H9 (cell line): ENCODE results near the gene TRRAP. TPM values are rescaled to one million over a fixed set of nuclear protein-coding genes. Genes with fewer than 3 reads are reported as not detected.

Experiments
- DNase-seq: peaks from one replicate; pipeline ENCODE4 v3.0.0-alpha.2; 2017
- H2AFZ ChIP-seq: one replicate; pipeline ENCODE4 v1.6.1; 2013; ENCODE audit warnings: mild to moderate bottlenecking, low read length, control low read depth, moderate library complexity
- H2AK5ac ChIP-seq: 2 replicates; pipeline ENCODE4 v1.6.1; 2013; ENCODE audit warnings: low read length, control low read depth, mixed read lengths; ENCODE audit not compliant: insufficient read length
- H2BK120ac ChIP-seq: one replicate; pipeline ENCODE4 v1.6.1; 2013; ENCODE audit warnings: low read depth, mild to moderate bottlenecking, low read length, control low read depth, inconsistent platforms; ENCODE audit not compliant: poor library complexity, severe bottlenecking
- H2BK12ac ChIP-seq: 2 replicates; pipeline ENCODE4 v1.6.1; 2013; ENCODE audit warnings: low read length, control low read depth, mixed read lengths, low read depth; ENCODE audit not compliant: insufficient read length
- H2BK15ac ChIP-seq: 2 replicates; pipeline ENCODE4 v1.6.1; 2013; ENCODE audit warnings: low read depth, low read length, control low read depth
- H2BK20ac ChIP-seq: one replicate; pipeline ENCODE4 v1.6.1; 2013; ENCODE audit warnings: low read depth, mild to moderate bottlenecking, low read length, control low read depth, inconsistent platforms; ENCODE audit not compliant: poor library complexity, severe bottlenecking
- H2BK5ac ChIP-seq: 2 replicates; pipeline ENCODE4 v1.6.1; 2013; ENCODE audit warnings: low read length, control low read depth, mixed read lengths; ENCODE audit not compliant: insufficient read length
- H3K14ac ChIP-seq: 2 replicates; pipeline ENCODE4 v1.6.1; 2013; ENCODE audit warnings: low read length, control low read depth; ENCODE audit not compliant: insufficient read depth
- H3K18ac ChIP-seq: 2 replicates; pipeline ENCODE4 v1.6.1; 2013; ENCODE audit warnings: low read depth, mild to moderate bottlenecking, mixed read lengths, low read length, control low read depth; ENCODE audit not compliant: insufficient read length
- H3K23ac ChIP-seq: 2 replicates; pipeline ENCODE4 v1.6.1; 2013; ENCODE audit warnings: low read length, control low read depth, mixed read lengths, low read depth; ENCODE audit not compliant: insufficient read length
- H3K23me2 ChIP-seq: 2 replicates; pipeline ENCODE4 v1.6.1; 2013; ENCODE audit warnings: low read depth, mild to moderate bottlenecking, mixed read lengths, low read length, control low read depth; ENCODE audit not compliant: insufficient read length, poor library complexity, severe bottlenecking
- H3K27ac ChIP-seq: 2 replicates; pipeline ENCODE4 v1.5.1; 2013; ENCODE audit warnings: low read length, control low read depth, mixed read lengths, low read depth; ENCODE audit not compliant: insufficient read length
- H3K27me3 ChIP-seq: 2 replicates; pipeline ENCODE4 v1.6.1; 2013; ENCODE audit warnings: low read length, control low read depth, inconsistent platforms; ENCODE audit not compliant: insufficient read depth
- H3K4ac ChIP-seq: 2 replicates; pipeline ENCODE4 v1.6.1; 2013; ENCODE audit warnings: low read depth, mild to moderate bottlenecking, control low read depth, inconsistent platforms, low read length, moderate library complexity
- H3K4me1 ChIP-seq: 2 replicates; pipeline ENCODE4 v1.6.1; 2013; ENCODE audit warnings: low read length, control low read depth, inconsistent platforms; ENCODE audit not compliant: insufficient read depth
- H3K4me2 ChIP-seq: 2 replicates; pipeline ENCODE4 v1.6.1; 2013; ENCODE audit warnings: low read length, control low read depth, mixed read lengths; ENCODE audit not compliant: insufficient read length, insufficient read depth
- H3K56ac ChIP-seq: 2 replicates; pipeline ENCODE4 v1.6.1; 2013; ENCODE audit warnings: low read depth, mild to moderate bottlenecking, mixed read lengths, low read length, control low read depth; ENCODE audit not compliant: insufficient read length
- H3K79me1 ChIP-seq: 2 replicates; pipeline ENCODE4 v1.6.1; 2013; ENCODE audit warnings: low read depth, mild to moderate bottlenecking, moderate library complexity, low read length, control low read depth, inconsistent platforms; ENCODE audit not compliant: insufficient read depth, poor library complexity, severe bottlenecking
- H3K79me2 ChIP-seq: 2 replicates; pipeline ENCODE4 v1.6.1; 2013; ENCODE audit warnings: low read length, control low read depth, inconsistent platforms; ENCODE audit not compliant: insufficient read depth
- H3K9ac ChIP-seq: 2 replicates; pipeline ENCODE4 v1.6.1; 2013; ENCODE audit warnings: low read length, control low read depth, mixed read lengths; ENCODE audit not compliant: insufficient read length; ENCODE audit errors: extremely low read depth
- H3K9me3 ChIP-seq: one replicate; pipeline ENCODE4 v1.6.1; 2013; ENCODE audit warnings: low read depth, low read length, inconsistent platforms; ENCODE audit not compliant: control insufficient read depth
- H3T11ph ChIP-seq: one replicate; pipeline ENCODE4 v1.6.1; 2013; ENCODE audit warnings: mild to moderate bottlenecking, low read length, control low read depth, inconsistent platforms
- H4K20me1 ChIP-seq: one replicate; pipeline ENCODE4 v1.6.1; 2013; ENCODE audit not compliant: control insufficient read depth, insufficient read length, insufficient read depth
- H4K5ac ChIP-seq: 2 replicates; pipeline ENCODE4 v1.6.1; 2013; ENCODE audit warnings: low read depth, mild to moderate bottlenecking, mixed read lengths, low read length, control low read depth; ENCODE audit not compliant: insufficient read length
- H4K8ac ChIP-seq: replicated peaks from 2 replicates; pipeline ENCODE4 v1.6.1; 2013; ENCODE audit warnings: low read length, control low read depth, mixed read lengths, low read depth; ENCODE audit not compliant: insufficient read length
- H4K91ac ChIP-seq: 2 replicates; pipeline ENCODE4 v1.6.1; 2013; ENCODE audit warnings: low read depth, mild to moderate bottlenecking, moderate library complexity, mixed read lengths, low read length, control low read depth; ENCODE audit not compliant: insufficient read length
- H3K27ac Mint-ChIP-seq, 3 experiments: 2 replicates in 2 of 3; 3 replicates in 1 of 3; pipeline ENCODE4 v1.8.0; 2020 to 2021; ENCODE audit warnings: mixed read lengths in 3 of 3, mild to moderate bottlenecking in 1 of 3, moderate library complexity in 1 of 3
- H3K27me3 Mint-ChIP-seq: 2 replicates; pipeline ENCODE4 v1.8.0; 2021; ENCODE audit warnings: low read depth, mild to moderate bottlenecking, moderate library complexity, mixed read lengths
- H3K36me3 Mint-ChIP-seq, 3 experiments: 2 replicates in 2 of 3; 3 replicates in 1 of 3; pipeline ENCODE4 v1.8.0; 2020 to 2021; ENCODE audit warnings: low read depth in 3 of 3, mixed read lengths in 3 of 3; ENCODE audit not compliant: insufficient read depth in 1 of 3
- H3K4me1 Mint-ChIP-seq, 2 experiments: 2 replicates each; pipeline ENCODE4 v1.8.0; 2020; ENCODE audit warnings: mixed read lengths in 2 of 2
- H3K4me3 Mint-ChIP-seq, 2 experiments: 2 replicates in 1 of 2; 3 replicates in 1 of 2; pipeline ENCODE4 v1.8.0; 2020 to 2021; ENCODE audit warnings: mild to moderate bottlenecking in 2 of 2, mixed read lengths in 2 of 2, moderate library complexity in 1 of 2
- H3K9me3 Mint-ChIP-seq, 2 experiments: 2 replicates in 1 of 2; 3 replicates in 1 of 2; pipeline ENCODE4 v1.8.0; 2020; ENCODE audit warnings: mild to moderate bottlenecking in 2 of 2, mixed read lengths in 2 of 2, moderate library complexity in 1 of 2
- CTCF ChIP-seq: fragments of 200-600 bp; sonication (generic); conservative IDR thresholded peaks from 3 replicates; pipeline ENCODE4 v1.8.0; 2021; ENCODE audit warnings: antibody characterized with exemption, mild to moderate bottlenecking
- WGBS: extraction: QIAGEN DNeasy Blood & Tissue Kit; methylation state at CpG from one replicate; pipeline ENCODE4 v1.1.7; 2013; ENCODE audit warnings: missing lambda C conversion rate, low lambda C conversion rate, mixed read lengths; ENCODE audit not compliant: insufficient read length; ENCODE audit errors: extremely low coverage; 5-methylcytosine and 5-hydroxymethylcytosine counted together
- total RNA-seq: library from RNA; stranded (reverse); gene quantifications from 2 replicates; pipeline ENCODE4 v1.2.1, GENCODE V29; 2021

TRRAP gene
- total RNA-seq, 1 experiment from 2014 or later, result 58.6 TPM

DNA sequence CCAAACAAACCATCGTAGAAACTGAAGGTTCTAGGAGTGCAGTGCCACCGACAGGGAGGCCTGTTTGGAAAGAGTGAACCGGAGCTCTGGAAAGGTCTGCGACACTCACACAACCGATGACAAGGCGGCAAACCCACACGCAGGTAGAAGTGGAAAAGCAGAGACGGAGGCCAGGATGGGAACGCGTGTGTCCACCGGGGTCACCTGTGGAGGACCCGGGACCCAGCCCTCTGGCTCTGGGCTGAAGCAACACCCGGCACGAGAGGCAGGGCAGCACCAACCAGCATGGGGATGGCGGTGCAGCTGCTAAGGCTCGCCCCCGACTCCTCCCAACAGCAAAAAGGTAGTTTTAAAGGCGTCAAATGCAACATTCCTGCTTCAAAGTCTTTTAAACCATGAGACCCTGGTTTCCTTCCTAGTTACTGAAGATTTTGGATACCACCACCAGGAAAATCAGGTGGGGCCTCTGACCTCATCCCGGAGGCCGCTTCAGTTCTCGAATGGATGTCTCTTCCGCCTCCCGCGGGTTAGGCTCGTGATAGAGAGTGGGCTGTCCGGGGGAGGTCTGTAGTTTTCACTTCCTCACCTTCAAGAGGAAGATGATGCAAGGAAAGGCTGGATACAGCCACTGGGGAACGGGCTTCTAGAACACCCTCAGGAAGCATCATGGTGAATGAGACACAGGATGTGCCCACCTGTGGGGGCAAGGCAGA lies 150.1 kb downstream of the TRRAP start:
- Histone ChIP-seq H2BK15ac (no peak overlapping the region), H3K23me2 (no peaks in the 10 kb centered on the region), H3K27ac (no peak overlapping the region), H2AFZ (no peak overlapping the region), H3T11ph (no peak overlapping the region), H3K9me3 (no peaks in the 10 kb centered on the region), H3K23ac (no peak overlapping the region), H3K27me3 (no peaks in the 10 kb centered on the region), H3K9ac (no peak overlapping the region), H4K91ac (no peak overlapping the region), H3K4ac (no peak overlapping the region), H2BK5ac (no peak overlapping the region), H3K56ac (no peak overlapping the region), H4K8ac (no peak overlapping the region), H3K4me2 (no peak overlapping the region), H2BK12ac (no peak overlapping the region), H4K5ac (no peak overlapping the region), H2BK120ac (no peak overlapping the region), H3K79me1 (no peaks in the 10 kb centered on the region), H2BK20ac (no peak overlapping the region), H2AK5ac (no peak overlapping the region), H3K14ac (no peak overlapping the region), H3K4me1 (no peaks in the 10 kb centered on the region), H3K79me2 (no peaks in the 10 kb centered on the region; the same call in 1 of the 2 replicates), H3K18ac (no peak overlapping the region), H4K20me1 (no peaks in the 10 kb centered on the region)
- no peaks in the 10 kb centered on the region for H3K9me3 Mint-ChIP-seq
- no peak overlapping the region for H3K4me3 Mint-ChIP-seq
- DNase-seq, result no peak
- peaks cover 26 to 60% (median 52%) of the 10 kb centered on the region in 3 experiments; a peak in 6 of 7 replicates for H3K36me3 Mint-ChIP-seq
- WGBS, result no CpG with 5 or more reads among the region's 27 CpGs
- H3K27me3 Mint-ChIP-seq, result peaks cover 2% of the 10 kb centered on the region
- no peak for TF ChIP-seq CTCF
- H3K4me1 Mint-ChIP-seq, result peaks cover 6 to 7% of the 10 kb centered on the region in 2 experiments; a peak in 3 of 4 replicates
- peak overlapping the region in 2 of 3 experiments; percentile 90 to 92; a peak in 6 of 7 replicates for H3K27ac Mint-ChIP-seq
